ENCODE data around the gene MYF6.

GRCh38 chr12:80702889-80703805 is 4.3 kb upstream of the MYF6 start:
- TF ChIP-seq CTCF (IDR thresholded peaks at IDR 0.05; ENCODE audit: borderline replicate concordance, extremely low read depth, low read length, poor library complexity, severe bottlenecking), result no peak
- TF ChIP-seq EZH2 (IDR thresholded peaks at IDR 0.05; ENCODE audit: borderline replicate concordance, low read depth, low read length, severe bottlenecking), result no peak
